H54 (cell line): ENCODE data around the gene PHKB.

Experiments used
- DNase-seq: peaks from one replicate; pipeline ENCODE4 v3.0.0; 2011; ENCODE audit warnings: low spot score, mixed read lengths; ENCODE audit not compliant: insufficient read length
- FAIRE-seq: peaks from 3 replicates; lab custom pipeline; 2011; peaks lifted over from hg19 to GRCh38; lab: Jason Lieb, UNC
- POLR2A ChIP-seq: IDR thresholded peaks from 2 replicates; pipeline ENCODE4 v1.6.1; 2011; ENCODE audit warnings: low read depth, mild to moderate bottlenecking, low read length

Gene PHKB

DNA sequence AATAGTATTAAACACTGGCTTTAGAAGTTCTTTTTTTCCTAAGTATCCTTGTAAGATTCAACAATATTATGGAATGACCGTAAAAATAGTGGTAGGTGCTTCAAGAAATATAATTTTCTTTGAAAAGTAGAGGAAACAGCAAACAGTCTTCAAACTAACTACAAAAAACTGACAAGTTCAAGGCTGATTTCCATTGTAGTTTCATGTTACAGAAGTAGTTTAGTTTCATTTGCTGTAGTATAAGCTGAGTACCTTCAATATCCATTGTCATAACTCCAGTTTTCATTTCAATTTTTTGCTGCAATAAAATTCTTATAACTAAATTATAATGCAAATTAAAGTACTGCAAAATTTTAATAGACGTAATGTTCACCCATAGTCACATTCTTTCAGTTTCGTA is 19.3 kb downstream of the PHKB start:
- DNase-seq (no peak), FAIRE-seq (no peak)
- no peak for TF ChIP-seq POLR2A

GRCh38 chr16:47481698-47482374 is 20.7 kb downstream of the PHKB start:
- no peak for TF ChIP-seq POLR2A
- DNase-seq = no peak
- FAIRE-seq = no peak

DNA sequence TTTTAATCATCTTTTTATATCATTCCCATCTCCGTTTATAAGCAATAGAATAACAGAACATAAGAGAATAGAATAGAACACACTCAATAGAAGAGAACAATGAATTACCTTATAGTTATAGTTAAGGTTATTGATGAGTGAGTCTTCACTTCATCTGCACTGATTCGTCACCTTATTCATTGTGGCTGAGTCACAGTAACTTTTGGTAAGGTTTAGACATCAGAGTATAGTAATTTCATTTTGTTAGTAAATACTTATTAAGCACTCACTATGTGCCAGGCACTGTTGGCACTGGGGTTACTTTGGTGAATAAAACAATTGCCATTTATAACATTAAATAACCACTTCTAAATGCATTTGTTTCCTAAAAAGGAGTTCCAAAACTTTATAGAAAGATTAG is 22.5 kb downstream of the PHKB start:
- no peak for FAIRE-seq
- DNase-seq = no peak
- no peak for TF ChIP-seq POLR2A

DNA sequence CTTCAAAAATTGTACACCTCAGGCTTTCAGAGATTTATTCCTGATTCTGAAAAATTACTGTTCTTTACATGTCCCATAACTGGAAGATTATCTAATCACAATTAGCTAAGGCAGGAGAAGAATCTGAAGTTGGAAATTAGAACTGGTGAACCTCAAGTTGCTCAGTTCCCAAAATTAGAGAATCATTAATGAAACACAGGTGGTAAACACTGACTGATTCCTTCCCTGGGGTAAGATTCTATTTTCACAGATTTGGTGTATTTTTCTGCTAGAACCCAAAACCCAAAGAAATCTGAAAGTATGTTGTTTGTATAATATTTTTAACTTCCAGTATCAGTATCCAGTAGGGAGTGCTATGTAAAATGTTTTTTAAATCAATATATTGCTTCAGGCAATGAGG is 25.7 kb downstream of the PHKB start:
- FAIRE-seq = no peak
- TF ChIP-seq POLR2A = no peak

DNA sequence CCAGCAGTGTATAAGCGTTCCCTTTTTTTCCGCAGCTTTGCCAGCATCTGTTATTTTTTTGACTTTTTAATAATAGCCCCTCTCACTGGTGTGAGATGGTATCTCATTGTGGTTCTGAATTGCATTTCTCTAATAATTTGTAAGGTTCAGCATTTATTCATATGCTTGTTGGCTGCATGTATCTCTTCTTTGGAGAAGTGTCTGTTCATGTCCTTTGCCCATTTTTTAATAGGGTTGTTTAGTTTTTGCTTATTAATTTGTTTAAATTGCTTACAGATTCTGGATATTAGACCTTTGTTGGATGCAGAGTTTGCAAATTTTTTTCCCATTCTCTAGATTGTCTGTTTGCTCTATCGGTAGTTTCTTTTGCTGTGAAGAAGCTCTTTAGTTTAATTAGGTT is 26.9 kb downstream of the PHKB start:
- TF ChIP-seq POLR2A = no peak
- DNase-seq (no peak), FAIRE-seq (no peak)

More for the DNA sequence above, 25.7 kb downstream of the PHKB start:
- no peak for DNase-seq

DNA sequence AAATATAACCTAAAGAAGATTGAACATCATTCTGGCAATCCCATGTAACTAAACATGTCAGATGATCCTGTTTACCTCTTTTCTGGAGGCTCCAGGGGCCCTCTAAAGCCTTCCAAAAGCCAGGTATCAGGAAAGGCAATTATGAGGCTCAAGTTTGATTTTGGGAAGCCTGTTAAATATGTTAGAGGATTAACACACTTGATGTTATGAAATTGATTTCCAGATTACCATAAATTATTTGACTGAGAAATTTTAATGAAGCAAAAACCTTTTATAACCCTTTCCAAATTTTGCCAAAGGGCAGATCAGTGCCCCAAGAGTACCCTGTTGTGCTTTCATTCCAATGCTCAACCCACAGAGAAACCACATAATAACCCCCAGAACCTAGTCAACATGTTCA is 29.3 kb downstream of the PHKB start:
- DNase-seq (no peak), FAIRE-seq (no peak)
- TF ChIP-seq POLR2A = no peak

DNA sequence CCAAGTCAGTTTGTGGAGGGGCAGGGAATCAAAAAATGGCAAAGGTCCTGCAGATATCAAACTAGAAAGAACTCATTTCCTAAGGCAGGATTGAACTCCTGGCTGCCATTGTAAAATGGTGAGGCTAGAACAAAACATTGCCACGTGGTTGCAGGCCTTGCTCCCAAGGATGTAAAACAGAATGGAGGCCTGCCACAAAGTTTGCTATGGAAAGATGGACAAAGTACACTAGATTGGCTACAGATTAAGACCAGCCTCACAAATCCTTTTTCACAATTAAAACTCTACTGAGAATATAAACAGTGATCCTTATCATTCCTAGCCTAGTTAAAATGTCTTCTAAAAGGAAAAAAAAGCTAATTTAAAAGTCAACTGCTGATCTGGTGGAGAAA is 30.9 kb downstream of the PHKB start:
- no peak for DNase-seq
- no peak for TF ChIP-seq POLR2A
- no peak for FAIRE-seq

GRCh38 chr16:47492428-47493377 is 31.6 kb downstream of the PHKB start:
- FAIRE-seq (no peak), DNase-seq (no peak)
- TF ChIP-seq POLR2A = no peak

DNA sequence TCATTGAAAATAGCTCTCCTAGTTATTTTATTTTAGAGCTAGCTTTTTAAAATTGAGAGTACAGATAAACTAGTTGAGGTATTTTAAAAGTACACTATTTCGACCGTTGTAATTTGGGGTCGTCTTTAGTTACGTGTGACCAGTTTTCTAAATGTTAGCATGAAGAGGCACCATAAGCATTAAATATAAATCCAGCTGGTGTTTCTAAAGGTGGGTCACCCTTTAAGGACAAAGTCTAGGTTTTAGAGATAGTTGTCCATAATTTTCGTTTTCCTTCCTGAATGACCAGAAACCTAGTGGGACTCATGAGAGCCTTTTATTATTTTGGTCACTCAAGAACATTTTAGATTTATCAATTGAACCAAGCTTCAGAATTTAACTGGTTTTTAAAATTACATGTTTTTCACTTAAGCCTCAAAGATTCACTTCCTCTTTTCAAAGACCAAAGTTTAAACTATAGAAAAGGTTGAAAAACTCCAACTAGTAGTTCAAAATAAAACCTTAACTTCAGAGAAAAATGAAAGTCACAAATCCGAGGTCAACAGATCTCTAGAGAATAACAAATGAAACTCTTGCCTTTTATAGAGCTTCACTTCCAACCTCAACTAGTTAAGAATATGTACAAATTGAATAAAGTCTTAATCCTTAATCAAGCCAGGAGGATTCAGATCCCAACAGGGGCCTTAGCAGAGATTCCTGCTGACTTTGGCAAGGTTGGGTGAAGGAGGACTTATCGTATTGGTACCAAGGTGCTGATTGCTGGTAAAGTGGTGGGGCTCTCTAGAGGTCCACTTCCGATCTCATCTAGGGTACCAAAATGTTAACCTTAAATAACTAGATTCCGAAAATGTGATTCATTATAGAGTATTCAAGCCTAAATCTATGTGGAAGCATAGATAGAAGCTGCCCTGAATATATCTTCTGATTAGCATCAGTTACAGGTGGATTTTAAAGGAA is 32.5 kb downstream of the PHKB start:
- TF ChIP-seq POLR2A = no peak
- DNase-seq = no peak
- no peak for FAIRE-seq

DNA sequence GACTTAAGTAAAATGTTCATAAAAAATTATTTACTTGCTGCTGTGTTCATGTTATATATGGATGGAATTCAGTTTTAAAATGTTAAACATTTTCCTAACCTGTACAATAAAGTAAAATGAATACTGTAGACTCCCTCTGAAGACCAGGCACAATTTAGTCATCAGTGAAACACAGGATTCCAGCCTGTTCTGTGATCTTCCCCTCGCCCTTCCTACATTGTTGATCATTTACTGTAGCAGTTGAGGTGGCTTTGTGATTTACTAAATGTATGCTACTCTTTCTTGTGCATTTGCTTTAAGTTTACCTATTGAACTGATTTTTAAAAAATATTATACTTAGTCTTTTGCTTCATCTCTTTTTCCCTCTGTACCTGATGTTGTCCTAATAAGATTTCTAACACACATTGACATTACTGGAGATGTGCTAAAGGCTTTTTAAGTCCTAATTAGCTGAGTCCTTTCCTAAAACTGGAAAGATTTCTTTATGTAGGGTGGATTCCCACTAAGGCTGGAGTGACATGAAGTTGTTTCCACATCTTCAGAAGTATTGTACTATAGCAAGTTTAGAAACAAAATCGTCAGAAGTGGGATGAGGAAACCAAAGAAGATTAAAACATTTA is 38.1 kb downstream of the PHKB start:
- DNase-seq (no peak), FAIRE-seq (no peak)
- TF ChIP-seq POLR2A = no peak

GRCh38 chr16:47499700-47500264 is 38.7 kb downstream of the PHKB start:
- FAIRE-seq (no peak), DNase-seq (no peak)
- no peak for TF ChIP-seq POLR2A

GRCh38 chr16:47503936-47504335 is 42.8 kb downstream of the PHKB start:
- no peak for DNase-seq
- FAIRE-seq = peak; percentile 61
- no peak for TF ChIP-seq POLR2A

DNA sequence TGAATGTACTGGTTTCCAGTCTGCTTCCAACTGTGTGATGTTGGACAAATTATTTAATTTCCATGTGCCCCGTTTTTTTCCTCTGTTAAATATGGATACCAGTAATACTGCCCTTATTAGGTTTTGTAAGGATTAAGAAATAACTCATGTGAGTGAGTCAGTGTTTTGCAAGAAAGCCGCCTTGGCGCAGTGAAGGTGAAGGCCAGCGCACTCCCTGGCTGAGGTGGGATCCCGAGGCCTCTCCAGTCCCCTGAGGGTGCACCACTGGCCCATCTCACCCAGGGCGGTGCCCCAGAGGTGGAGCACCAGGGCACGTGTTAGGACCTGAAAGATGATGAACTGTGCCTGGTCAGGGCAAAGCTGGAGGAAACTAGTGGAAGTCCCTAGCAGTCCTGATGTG is 43.5 kb downstream of the PHKB start:
- no peak for TF ChIP-seq POLR2A
- DNase-seq (no peak), FAIRE-seq (no peak)
